GM23248 (cell line): ENCODE data around the gene THPO. TPM values are rescaled to one million over a fixed set of nuclear protein-coding genes. Genes with fewer than 3 reads are reported as not detected.

Source experiments
- DNase-seq: peaks from one replicate; pipeline ENCODE4 v3.0.0-alpha.2; 2015
- H2AFZ ChIP-seq: fragments of 200-600 bp; sonication (generic); 2 replicates; pipeline ENCODE4 v1.6.1; 2016; ENCODE audit warnings: antibody characterized with exemption
- H3F3A ChIP-seq: fragments of 200-600 bp; sonication (generic); 2 replicates; pipeline ENCODE4 v1.6.1; 2016; ENCODE audit warnings: mild to moderate bottlenecking, antibody characterized with exemption, mixed run types; ENCODE audit not compliant: insufficient read depth
- H3K27ac ChIP-seq: fragments of 200-600 bp; sonication (generic); 2 replicates; pipeline ENCODE4 v1.5.1; 2016; ENCODE audit warnings: mild to moderate bottlenecking
- H3K27me3 ChIP-seq: fragments of 200-600 bp; sonication (generic); replicated peaks from 2 replicates; pipeline ENCODE4 v1.6.1; 2016; ENCODE audit warnings: mild to moderate bottlenecking; ENCODE audit not compliant: insufficient read depth
- H3K36me3 ChIP-seq: fragments of 200-600 bp; sonication (generic); 2 replicates; pipeline ENCODE4 v1.6.1; 2016; ENCODE audit warnings: low read depth, mild to moderate bottlenecking
- H3K4me1 ChIP-seq: fragments of 200-600 bp; sonication (generic); 2 replicates; pipeline ENCODE4 v1.6.1; 2016; ENCODE audit warnings: mild to moderate bottlenecking; ENCODE audit not compliant: insufficient read depth
- H3K4me2 ChIP-seq: fragments of 200-600 bp; sonication (generic); one replicate; pipeline ENCODE4 v1.6.1; 2016; ENCODE audit warnings: mild to moderate bottlenecking; ENCODE audit not compliant: unreplicated experiment
- H3K4me3 ChIP-seq: fragments of 200-600 bp; sonication (generic); 2 replicates; pipeline ENCODE4 v1.5.1; 2016; ENCODE audit warnings: mild to moderate bottlenecking
- H3K79me2 ChIP-seq: fragments of 200-600 bp; sonication (generic); 2 replicates; pipeline ENCODE4 v1.6.1; 2016; ENCODE audit warnings: mild to moderate bottlenecking; ENCODE audit not compliant: insufficient read depth
- H3K9ac ChIP-seq: fragments of 200-600 bp; sonication (generic); 2 replicates; pipeline ENCODE4 v1.6.1; 2016; ENCODE audit warnings: mild to moderate bottlenecking
- H3K9me2 ChIP-seq: fragments of 200-600 bp; sonication (generic); 2 replicates; pipeline ENCODE4 v1.6.1; 2016; ENCODE audit warnings: mixed run types, mild to moderate bottlenecking, moderate library complexity; ENCODE audit not compliant: insufficient read depth
- H3K9me3 ChIP-seq: fragments of 200-600 bp; sonication (generic); one replicate; pipeline ENCODE4 v1.6.1; 2017; ENCODE audit warnings: low read depth
- H4K20me1 ChIP-seq: fragments of 200-600 bp; sonication (generic); 2 replicates; pipeline ENCODE4 v1.6.0; 2016; ENCODE audit not compliant: insufficient read depth
- EZH2 ChIP-seq: fragments of 200-600 bp; sonication (generic); IDR thresholded peaks from 2 replicates; pipeline ENCODE4 v1.6.1; 2018; ENCODE audit warnings: antibody characterized with exemption, mild to moderate bottlenecking; ENCODE audit not compliant: insufficient read depth, poor library complexity, severe bottlenecking
- EZH2phosphoT487 ChIP-seq: fragments of 200-600 bp; sonication (generic); IDR thresholded peaks from 2 replicates; pipeline ENCODE4 v1.6.1; 2018; ENCODE audit warnings: antibody characterized with exemption, moderate library complexity, mild to moderate bottlenecking, low read depth; ENCODE audit not compliant: insufficient read depth
- WGBS, 2 experiments: methylation state at CpG; one replicate each; pipeline ENCODE4 v1.1.6; 2015 to 2017; ENCODE audit warnings: low lambda C conversion rate in 2 of 2, low coverage in 1 of 2; ENCODE audit errors: missing lambda C conversion rate in 2 of 2; 5-methylcytosine and 5-hydroxymethylcytosine counted together
- in situ Hi-C: fragments of 300-500 bp; cut with MboI; formaldehyde crosslinking; loops from 2 replicates; pipeline ENCODE4 v1.15.0; 2020
- polyA plus RNA-seq: library from polyadenylated mRNA; unstranded; fragments of >200 nt; fragmentation: Nextera tagmentation; extraction: Ambion mirVana; gene quantifications from 2 replicates; pipeline ENCODE4 v1.2.1, GENCODE V29; 2016
- total RNA-seq: library from RNA; depleted of rRNA; stranded (reverse); fragments of >200 nt; shearing (Covaris generic); gene quantifications from 2 replicates; pipeline ENCODE4 v1.2.3, GENCODE V29; 2014

The THPO gene
- total and polyA plus RNA-seq, 2 experiments from 2014 or later: not detected

- no peaks in the 10 kb centered on the region for H3K79me2 ChIP-seq
- H3K9me2 ChIP-seq: no peaks in the 10 kb centered on the region
- no peaks in the 10 kb centered on the region for H3F3A ChIP-seq
- no peak overlapping the region for H3K4me3 ChIP-seq
- no peak overlapping the region for H3K4me2 ChIP-seq
- H4K20me1 ChIP-seq: no peaks in the 10 kb centered on the region
- H3K9me3 ChIP-seq: no peaks in the 10 kb centered on the region
- no peak overlapping the region for H2AFZ ChIP-seq
- TF ChIP-seq EZH2 (no peak), EZH2phosphoT487 (no peak)
- no peaks in the 10 kb centered on the region for H3K4me1 ChIP-seq
- H3K27ac ChIP-seq: no peak overlapping the region
- no peak for DNase-seq
- in situ Hi-C loops: no loop called here
- H3K9ac ChIP-seq: no peak overlapping the region
- no peaks in the 10 kb centered on the region for H3K36me3 ChIP-seq
- no peaks in the 10 kb centered on the region for H3K27me3 ChIP-seq
- WGBS, 2 experiments: 70 to 76% methylated on average over 8 of the region's 8 CpGs
Observed at GRCh38 chr3:184388164-184388935, 10.3 kb upstream of the THPO start.

- Histone ChIP-seq H3K9me3 (no peaks in the 10 kb centered on the region), H3K4me1 (no peaks in the 10 kb centered on the region), H3K9ac (no peak overlapping the region), H3K9me2 (no peaks in the 10 kb centered on the region), H2AFZ (no peak overlapping the region), H3K79me2 (no peaks in the 10 kb centered on the region), H3K4me2 (no peak overlapping the region), H3K27ac (no peak overlapping the region), H3F3A (no peaks in the 10 kb centered on the region), H4K20me1 (no peaks in the 10 kb centered on the region), H3K36me3 (no peaks in the 10 kb centered on the region), H3K27me3 (peaks cover 5% of the 10 kb centered on the region; the same call in 1 of the 2 replicates), H3K4me3 (no peak overlapping the region)
- TF ChIP-seq EZH2phosphoT487 (no peak), EZH2 (no peak)
- WGBS, 2 experiments: 88 to 92% methylated on average over 12 of the region's 12 CpGs
- in situ Hi-C loops: no loop called here
- no peak for DNase-seq
Observed at GRCh38 chr3:184387174-184387714, 9.2 kb upstream of the THPO start.

GRCh38 chr3:184386047-184386806 is 8.2 kb upstream of the THPO start:
- TF ChIP-seq EZH2phosphoT487: no peak
- Histone ChIP-seq H3K79me2 (no peaks in the 10 kb centered on the region), H3K27ac (no peak overlapping the region), H3K4me1 (no peaks in the 10 kb centered on the region), H3K27me3 (peaks cover 15% of the 10 kb centered on the region; the same call in 1 of the 2 replicates), H2AFZ (no peak overlapping the region), H3K4me2 (no peak overlapping the region), H3K9me3 (no peaks in the 10 kb centered on the region), H4K20me1 (no peaks in the 10 kb centered on the region), H3K36me3 (no peaks in the 10 kb centered on the region), H3F3A (no peaks in the 10 kb centered on the region), H3K9me2 (no peaks in the 10 kb centered on the region), H3K4me3 (no peak overlapping the region), H3K9ac (no peak overlapping the region)
- in situ Hi-C loops: no loop called here
- WGBS, 2 experiments: 75 to 79% methylated on average over 29 to 30 of the region's 37 CpGs
- no peak for DNase-seq

GRCh38 chr3:184384856-184385422 is 6.9 kb upstream of the THPO start:
- Histone ChIP-seq H2AFZ (no peak overlapping the region), H3K36me3 (no peaks in the 10 kb centered on the region), H3K79me2 (no peaks in the 10 kb centered on the region), H4K20me1 (no peaks in the 10 kb centered on the region), H3K9me2 (no peaks in the 10 kb centered on the region), H3K9me3 (no peaks in the 10 kb centered on the region), H3K27me3 (peaks cover 22% of the 10 kb centered on the region), H3K4me3 (no peak overlapping the region), H3F3A (no peaks in the 10 kb centered on the region), H3K9ac (no peak overlapping the region), H3K27ac (no peak overlapping the region), H3K4me1 (no peaks in the 10 kb centered on the region), H3K4me2 (no peak overlapping the region)
- TF ChIP-seq EZH2 (no peak), EZH2phosphoT487 (no peak)
- in situ Hi-C loops: no loop called here
- WGBS, 2 experiments: 89 to 92% methylated on average over 8 of the region's 8 CpGs
- no peak for DNase-seq
